Measurements from ENCODE around the gene COL21A1. TPM values are rescaled to one million over a fixed set of nuclear protein-coding genes. Genes with fewer than 3 reads are reported as not detected.
A peak's percentile ranks its signal among the peaks of the same experiment; 100 is the strongest.

Gene COL21A1
- total and polyA plus RNA-seq, 11 donors: 21.7 to 110 (median 49.1) TPM

- 95 to 98% (median 96%) methylated on average over 2 of the region's 2 CpGs for WGBS, 4 donors
- Histone ChIP-seq H3K9me3 (peaks cover 0 to 13% (median 0%) of the 10 kb centered on the region in 12 donors), H3K36me3 (peaks cover 0 to 21% (median 7%) of the 10 kb centered on the region in 9 donors), H3K27me3 (no peaks in the 10 kb centered on the region), H3K4me1 (peaks cover 0 to 16% (median 0%) of the 10 kb centered on the region in 12 donors), H3K4me3 (no peak overlapping the region), H3K27ac (no peak overlapping the region)
- no peak for DNase-seq
- intact Hi-C loops (cut with DNase I): loop anchor here in 1 of 10 donors (10.0 kb wide), 1 partner anchor 155 kb away; no protein-coding TSS in a partner anchor
- TF ChIP-seq CTCF (IDR thresholded peaks at IDR 0.05): no peak
- no peak for TF ChIP-seq POLR2A (IDR thresholded peaks at IDR 0.05)
- ATAC-seq: no peak
Observed at GRCh38 chr6:56079751-56080540, 167.4 kb downstream of the COL21A1 start.

- DNase-seq (no peak), ATAC-seq (no peak)
- no peak overlapping the region for H3K27ac ChIP-seq
- H3K4me1 ChIP-seq: peaks cover 0 to 29% (median 7%) of the 10 kb centered on the region in 12 donors
- intact Hi-C loops (cut with DNase I): loop anchor here in 1 of 10 donors (10.0 kb wide), 1 partner anchor 159 kb away; no protein-coding TSS in a partner anchor
- no peak overlapping the region for H3K4me3 ChIP-seq
- H3K9me3 ChIP-seq: peaks cover 0 to 17% (median 0%) of the 10 kb centered on the region in 12 donors
- peaks cover 0 to 32% (median 7%) of the 10 kb centered on the region in 9 donors for H3K36me3 ChIP-seq
- TF ChIP-seq POLR2A (IDR thresholded peaks at IDR 0.05): no peak
- TF ChIP-seq CTCF (IDR thresholded peaks at IDR 0.05): no peak
- no peaks in the 10 kb centered on the region for H3K27me3 ChIP-seq
Observed at GRCh38 chr6:56076033-56076432, 171.3 kb downstream of the COL21A1 start.

GRCh38 chr6:56073761-56074160, 173.6 kb downstream of the COL21A1 start:
- ATAC-seq (peak in 2 of 4 donors; percentile 9 to 49), DNase-seq (no peak)
- no peaks in the 10 kb centered on the region for H3K27me3 ChIP-seq
- peaks cover 0 to 44% (median 7%) of the 10 kb centered on the region in 9 donors for H3K36me3 ChIP-seq
- TF ChIP-seq POLR2A (IDR thresholded peaks at IDR 0.05): no peak
- TF ChIP-seq CTCF (IDR thresholded peaks at IDR 0.05): no peak
- peaks cover 0 to 17% (median 0%) of the 10 kb centered on the region in 12 donors for H3K9me3 ChIP-seq
- intact Hi-C loops (cut with DNase I): loop anchor here in 1 of 10 donors (10.0 kb wide), 1 partner anchor 161 kb away; no protein-coding TSS in a partner anchor
- H3K27ac ChIP-seq: peak overlapping the region in 10 of 12 donors; percentile 6 to 77 (median 36)
- H3K4me1 ChIP-seq: peaks cover 0 to 15% (median 6%) of the 10 kb centered on the region in 12 donors
- no peak overlapping the region for H3K4me3 ChIP-seq

- WGBS, 4 donors: 32 to 63% (median 52%) methylated on average over 1 of the region's 1 CpG
- H3K27me3 ChIP-seq: no peaks in the 10 kb centered on the region
- ATAC-seq: peak; percentile 42 to 83 (median 68)
- no peak overlapping the region for H3K4me3 ChIP-seq
- peaks cover 0 to 15% (median 6%) of the 10 kb centered on the region in 12 donors for H3K4me1 ChIP-seq
- H3K36me3 ChIP-seq: peaks cover 0 to 49% (median 7%) of the 10 kb centered on the region in 9 donors
- TF ChIP-seq POLR2A (IDR thresholded peaks at IDR 0.05) (no peak), CTCF (IDR thresholded peaks at IDR 0.05) (no peak)
- H3K27ac ChIP-seq: peak overlapping the region in 11 of 12 donors; percentile 6 to 77 (median 41)
- intact Hi-C loops (cut with DNase I): loop anchor here in 1 of 10 donors (10.0 kb wide), 1 partner anchor 161 kb away; no protein-coding TSS in a partner anchor
- DNase-seq: peak in 2 of 5 donors; percentile 30 to 31
- peaks cover 0 to 17% (median 0%) of the 10 kb centered on the region in 12 donors for H3K9me3 ChIP-seq
Observed at GRCh38 chr6:56073315-56073714, 174.1 kb downstream of the COL21A1 start.
